HepG2 (cell line): ENCODE measurements around the gene ERFL. TPM values are rescaled to one million over a fixed set of nuclear protein-coding genes. Genes with fewer than 3 reads are reported as not detected.

ENCODE experiments used
- ATAC-seq: fragments of 200-7000 bp; cut with Tn5 transposase; 3 replicates; pipeline ENCODE4 v1.9.1; 2020; ENCODE audit warnings: mild to moderate bottlenecking, moderate library complexity
- BruUV-seq: library from RNA; stranded (reverse); fragments of 400-500 nt; replicated peaks from 2 replicates; lab custom pipeline; 2021; lab: Mats Ljungman, UMichigan
- CTCF ChIA-PET: fragments of 300-600 bp; formaldehyde crosslinking; extraction: SDS; loops from one replicate; lab custom pipeline; 2021; ENCODE audit warnings: low total read pairs, inconsistent platforms, low intra/inter-chr PET ratio; lab: Yijun Ruan, JAX
- POLR2A ChIA-PET: fragments of 350-600 bp; sonication (Branson Sonifier 250); formaldehyde crosslinking; loops from one replicate; lab custom pipeline; 2020; ENCODE audit warnings: antibody characterized with exemption, inconsistent platforms; lab: Yijun Ruan, JAX
- DNase-seq: peaks from one replicate; pipeline ENCODE4 v3.0.0-alpha.2; 2015; ENCODE audit warnings: low spot score
- FAIRE-seq: peaks from 3 replicates; lab custom pipeline; 2011; peaks lifted over from hg19 to GRCh38; lab: Jason Lieb, UNC
- H2AFZ ChIP-seq: one replicate; pipeline ENCODE4 v1.6.1; 2011; ENCODE audit warnings: low read length, inconsistent platforms
- H3K27ac ChIP-seq: fragments of 300-600 bp; 3 replicates; pipeline ENCODE4 v1.8.0; 2011; ENCODE audit warnings: mixed run types, mild to moderate bottlenecking, mixed read lengths, low read length, inconsistent platforms; ENCODE audit not compliant: insufficient read depth; ENCODE audit errors: extremely low read length
- H3K27me3 ChIP-seq, 2 experiments: fragments of 200-600 bp in 1 of 2; 2 replicates in 1 of 2; 3 replicates in 1 of 2; pipeline versions ENCODE4 v1.6.0 to v1.8.0; 2011; ENCODE audit warnings: low read length in 2 of 2, mild to moderate bottlenecking in 2 of 2, moderate library complexity in 2 of 2, inconsistent platforms in 1 of 2; ENCODE audit not compliant: insufficient read depth in 2 of 2, control insufficient read depth in 1 of 2
- H3K36me3 ChIP-seq, 2 experiments: fragments of 200-600 bp in 1 of 2; replicated peaks in 1 of 2; 2 replicates in 1 of 2; 3 replicates in 1 of 2; pipeline versions ENCODE4 v1.5.1 to v1.8.0; 2011; ENCODE audit warnings: low read length in 2 of 2, inconsistent platforms in 1 of 2; ENCODE audit not compliant: insufficient read depth in 2 of 2, control insufficient read depth in 1 of 2
- H3K4me1 ChIP-seq: 2 replicates; pipeline ENCODE4 v1.5.1; 2012; ENCODE audit warnings: low read length, inconsistent platforms; ENCODE audit not compliant: insufficient read depth
- H3K4me2 ChIP-seq: 2 replicates; pipeline ENCODE4 v1.6.0; 2011; ENCODE audit warnings: low read depth, low read length, inconsistent platforms
- H3K4me3 ChIP-seq, 3 experiments: fragments of 200-600 bp in 1 of 3; sonication (generic), shearing (Covaris generic) in 1 of 3; replicated peaks in 1 of 3; 2 replicates each; pipeline ENCODE4 v1.5.1; 2011 to 2016; ENCODE audit warnings: low read length in 3 of 3, inconsistent platforms in 2 of 3, low read depth in 2 of 3, mild to moderate bottlenecking in 2 of 3, control low read depth in 1 of 3, mixed read lengths in 1 of 3; ENCODE audit not compliant: insufficient read depth in 1 of 3
- H3K79me2 ChIP-seq: one replicate; pipeline ENCODE4 v1.6.1; 2011; ENCODE audit warnings: low read length, inconsistent platforms; ENCODE audit not compliant: insufficient read depth
- H3K9ac ChIP-seq: 2 replicates; pipeline ENCODE4 v1.6.0; 2011; ENCODE audit warnings: mild to moderate bottlenecking, low read depth, low read length, inconsistent platforms; ENCODE audit not compliant: insufficient read depth
- H3K9me3 ChIP-seq: 2 replicates; pipeline ENCODE4 v1.5.1; 2012; ENCODE audit warnings: mild to moderate bottlenecking, low read length
- H4K20me1 ChIP-seq: 2 replicates; pipeline ENCODE4 v1.6.0; 2011; ENCODE audit warnings: inconsistent platforms, mild to moderate bottlenecking, low read length, moderate library complexity; ENCODE audit not compliant: insufficient read depth
- ZNF138 ChIP-seq: sonication (generic); formaldehyde crosslinking; IDR thresholded peaks from 2 replicates; pipeline ENCODE4 v1.5.0; 2020; ENCODE audit warnings: mild to moderate bottlenecking, low read depth, missing genetic modification reagents
- ZNF354B ChIP-seq: sonication (generic); formaldehyde crosslinking; IDR thresholded peaks from 2 replicates; pipeline ENCODE4 v1.8.0; 2022; ENCODE audit warnings: mild to moderate bottlenecking, missing genetic modification reagents
- WGBS: methylation state at CpG from one replicate; pipeline ENCODE4 v1.1.6; 2017; ENCODE audit warnings: low lambda C conversion rate; 5-methylcytosine and 5-hydroxymethylcytosine counted together
- in situ Hi-C: cut with HindIII; loops from 2 replicates; pipeline ENCODE4 v1.10.0; 2017; ENCODE audit warnings: low pct_unique_long_range_greater_than_20kb; ENCODE audit not compliant: extremely low pct_ligation_motif_present
- intact Hi-C: fragments of 100-400 bp; cut with micrococcal nuclease; formaldehyde crosslinking; loops from one replicate; pipeline ENCODE4 v1.10.0; 2022; ENCODE audit not compliant: unreplicated experiment
- polyA plus RNA-seq, 8 experiments: library from polyadenylated mRNA; depleted of rRNA in 3 of 8; stranded (reverse) in 7 of 8; unstranded in 1 of 8; fragments of >200 nt; fragmentation: Illumina TruSeq in 4 of 8; extraction: Trizol in 4 of 8; gene quantifications; 2 replicates each; pipeline versions ENCODE4 v1.2.1 to v1.2.3, GENCODE V29; 2011 to 2016; ENCODE audit warnings: low read depth in 4 of 8, missing spikeins in 1 of 8, mixed read lengths in 1 of 8; ENCODE audit not compliant: insufficient read depth in 1 of 8
- total RNA-seq, 5 experiments: library from RNA; depleted of rRNA; stranded (reverse); fragments of >200 nt; fragmentation: Illumina TruSeq; extraction: Trizol; gene quantifications; 2 replicates each; pipeline ENCODE4 v1.2.3, GENCODE V29; 2016; ENCODE audit warnings: low read depth in 1 of 5
- TF ChIP-seq, protein P1 (sequence below): sonication (generic); formaldehyde crosslinking; IDR thresholded peaks from 2 replicates; pipeline ENCODE4 v1.9.0; 2021; ENCODE audit warnings: mild to moderate bottlenecking, missing genetic modification reagents

The ERFL gene
- total and polyA plus RNA-seq, 2 of the 13 experiments (the other 11 are each of a cell fraction or from before 2014, with no cell fraction given) = not detected

DNA sequence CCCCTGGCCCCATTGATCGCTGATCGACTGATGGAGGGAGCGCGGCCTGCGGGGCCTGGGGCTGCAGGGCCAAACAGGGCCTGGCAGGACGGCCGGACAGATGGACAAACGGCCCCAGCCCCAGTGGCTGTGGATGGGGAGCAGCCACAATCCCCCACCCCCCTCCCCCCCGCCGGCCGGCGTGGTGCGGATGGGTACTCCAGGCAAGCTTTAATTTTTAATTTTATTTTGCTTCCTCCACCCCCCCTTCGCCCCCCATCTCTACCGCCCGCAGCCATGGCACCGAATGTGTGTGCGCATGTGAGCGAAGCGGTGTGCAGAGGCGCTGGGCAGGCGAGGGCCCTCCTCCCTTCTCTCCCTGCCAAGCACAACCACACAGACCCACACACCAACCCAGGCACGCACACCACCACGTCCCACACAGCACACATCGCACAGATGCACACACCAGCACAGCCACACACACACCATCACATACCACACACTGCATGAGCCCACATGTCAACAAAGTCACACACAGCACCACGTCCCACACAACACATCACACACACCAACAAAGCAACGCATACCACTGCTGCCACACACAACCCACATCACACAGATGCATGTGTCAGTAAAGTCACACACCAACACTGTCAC, 12.4 kb downstream of the ERFL start:
- Histone ChIP-seq H3K4me2 (no peak overlapping the region), H3K79me2 (no peaks in the 10 kb centered on the region), H3K27me3 (peaks cover 10 to 36% of the 10 kb centered on the region in 2 experiments), H3K4me1 (no peaks in the 10 kb centered on the region), H3K4me3 (no peak overlapping the region), H3K36me3 (no peaks in the 10 kb centered on the region), H3K27ac (no peak overlapping the region), H3K9me3 (no peaks in the 10 kb centered on the region), H2AFZ (no peak overlapping the region), H3K9ac (no peak overlapping the region), H4K20me1 (no peaks in the 10 kb centered on the region)
- POLR2A ChIA-PET = no interaction called here
- intact Hi-C loops (no loop called here), in situ Hi-C loops (no loop called here)
- WGBS = 67% methylated on average over 26 of the region's 27 CpGs
- TF ChIP-seq ZNF138 (no peak), ZNF354B (CRISPR knock-in tag) (no peak)
- TF ChIP-seq, protein P1, sequence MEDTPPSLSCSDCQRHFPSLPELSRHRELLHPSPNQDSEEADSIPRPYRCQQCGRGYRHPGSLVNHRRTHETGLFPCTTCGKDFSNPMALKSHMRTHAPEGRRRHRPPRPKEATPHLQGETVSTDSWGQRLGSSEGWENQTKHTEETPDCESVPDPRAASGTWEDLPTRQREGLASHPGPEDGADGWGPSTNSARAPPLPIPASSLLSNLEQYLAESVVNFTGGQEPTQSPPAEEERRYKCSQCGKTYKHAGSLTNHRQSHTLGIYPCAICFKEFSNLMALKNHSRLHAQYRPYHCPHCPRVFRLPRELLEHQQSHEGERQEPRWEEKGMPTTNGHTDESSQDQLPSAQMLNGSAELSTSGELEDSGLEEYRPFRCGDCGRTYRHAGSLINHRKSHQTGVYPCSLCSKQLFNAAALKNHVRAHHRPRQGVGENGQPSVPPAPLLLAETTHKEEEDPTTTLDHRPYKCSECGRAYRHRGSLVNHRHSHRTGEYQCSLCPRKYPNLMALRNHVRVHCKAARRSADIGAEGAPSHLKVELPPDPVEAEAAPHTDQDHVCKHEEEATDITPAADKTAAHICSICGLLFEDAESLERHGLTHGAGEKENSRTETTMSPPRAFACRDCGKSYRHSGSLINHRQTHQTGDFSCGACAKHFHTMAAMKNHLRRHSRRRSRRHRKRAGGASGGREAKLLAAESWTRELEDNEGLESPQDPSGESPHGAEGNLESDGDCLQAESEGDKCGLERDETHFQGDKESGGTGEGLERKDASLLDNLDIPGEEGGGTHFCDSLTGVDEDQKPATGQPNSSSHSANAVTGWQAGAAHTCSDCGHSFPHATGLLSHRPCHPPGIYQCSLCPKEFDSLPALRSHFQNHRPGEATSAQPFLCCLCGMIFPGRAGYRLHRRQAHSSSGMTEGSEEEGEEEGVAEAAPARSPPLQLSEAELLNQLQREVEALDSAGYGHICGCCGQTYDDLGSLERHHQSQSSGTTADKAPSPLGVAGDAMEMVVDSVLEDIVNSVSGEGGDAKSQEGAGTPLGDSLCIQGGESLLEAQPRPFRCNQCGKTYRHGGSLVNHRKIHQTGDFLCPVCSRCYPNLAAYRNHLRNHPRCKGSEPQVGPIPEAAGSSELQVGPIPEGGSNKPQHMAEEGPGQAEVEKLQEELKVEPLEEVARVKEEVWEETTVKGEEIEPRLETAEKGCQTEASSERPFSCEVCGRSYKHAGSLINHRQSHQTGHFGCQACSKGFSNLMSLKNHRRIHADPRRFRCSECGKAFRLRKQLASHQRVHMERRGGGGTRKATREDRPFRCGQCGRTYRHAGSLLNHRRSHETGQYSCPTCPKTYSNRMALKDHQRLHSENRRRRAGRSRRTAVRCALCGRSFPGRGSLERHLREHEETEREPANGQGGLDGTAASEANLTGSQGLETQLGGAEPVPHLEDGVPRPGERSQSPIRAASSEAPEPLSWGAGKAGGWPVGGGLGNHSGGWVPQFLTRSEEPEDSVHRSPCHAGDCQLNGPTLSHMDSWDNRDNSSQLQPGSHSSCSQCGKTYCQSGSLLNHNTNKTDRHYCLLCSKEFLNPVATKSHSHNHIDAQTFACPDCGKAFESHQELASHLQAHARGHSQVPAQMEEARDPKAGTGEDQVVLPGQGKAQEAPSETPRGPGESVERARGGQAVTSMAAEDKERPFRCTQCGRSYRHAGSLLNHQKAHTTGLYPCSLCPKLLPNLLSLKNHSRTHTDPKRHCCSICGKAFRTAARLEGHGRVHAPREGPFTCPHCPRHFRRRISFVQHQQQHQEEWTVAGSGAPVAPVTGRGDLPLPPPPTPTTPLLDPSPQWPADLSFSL (CRISPR knock-in tag) = peak; percentile 88
- no TSS peak for BruUV-seq
- CTCF ChIA-PET = no interaction called here
- ATAC-seq = no peak
- no peak for FAIRE-seq
- DNase-seq = no peak
